Hepatocyte (in vitro differentiated cells): ENCODE measurements around the gene KIF5A.
"Not testable (repeated sequence)": the region's sequence is repeated elsewhere in the genome, so short reads cannot be mapped to it uniquely, and the experiment has no call there.

Experiments used
- EZH2 ChIP-seq: fragments of 200-600 bp; sonication (generic); IDR thresholded peaks from 2 replicates; pipeline ENCODE4 v1.6.1; 2016; ENCODE audit warnings: antibody characterized with exemption, mild to moderate bottlenecking, borderline replicate concordance
- TF ChIP-seq, protein P1 (sequence below): fragments of 200-600 bp; sonication (generic); IDR thresholded peaks from 2 replicates; pipeline ENCODE4 v1.5.1; 2016; ENCODE audit warnings: antibody characterized with exemption, mild to moderate bottlenecking; ENCODE audit not compliant: poor library complexity

DNA sequence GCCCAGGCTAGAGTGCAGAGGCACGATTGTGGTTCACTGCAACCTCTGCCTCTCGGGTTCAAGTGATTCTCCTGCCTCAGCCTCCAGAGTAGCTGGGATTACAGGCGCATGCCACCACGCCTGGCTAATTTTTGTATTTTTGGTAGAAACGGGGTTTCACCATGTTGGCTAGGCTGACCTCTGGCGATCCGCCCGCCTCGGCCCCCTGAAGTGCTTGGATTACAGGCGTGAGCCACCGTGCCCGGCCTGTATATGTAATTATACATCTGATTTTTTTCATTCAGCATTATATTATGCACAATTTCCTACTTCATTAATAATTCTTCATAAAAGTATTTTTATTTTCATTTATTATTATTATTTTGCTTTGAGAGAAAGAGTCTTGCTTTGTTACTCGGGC lies 20.6 kb downstream of the KIF5A start:
- TF ChIP-seq, protein P1, sequence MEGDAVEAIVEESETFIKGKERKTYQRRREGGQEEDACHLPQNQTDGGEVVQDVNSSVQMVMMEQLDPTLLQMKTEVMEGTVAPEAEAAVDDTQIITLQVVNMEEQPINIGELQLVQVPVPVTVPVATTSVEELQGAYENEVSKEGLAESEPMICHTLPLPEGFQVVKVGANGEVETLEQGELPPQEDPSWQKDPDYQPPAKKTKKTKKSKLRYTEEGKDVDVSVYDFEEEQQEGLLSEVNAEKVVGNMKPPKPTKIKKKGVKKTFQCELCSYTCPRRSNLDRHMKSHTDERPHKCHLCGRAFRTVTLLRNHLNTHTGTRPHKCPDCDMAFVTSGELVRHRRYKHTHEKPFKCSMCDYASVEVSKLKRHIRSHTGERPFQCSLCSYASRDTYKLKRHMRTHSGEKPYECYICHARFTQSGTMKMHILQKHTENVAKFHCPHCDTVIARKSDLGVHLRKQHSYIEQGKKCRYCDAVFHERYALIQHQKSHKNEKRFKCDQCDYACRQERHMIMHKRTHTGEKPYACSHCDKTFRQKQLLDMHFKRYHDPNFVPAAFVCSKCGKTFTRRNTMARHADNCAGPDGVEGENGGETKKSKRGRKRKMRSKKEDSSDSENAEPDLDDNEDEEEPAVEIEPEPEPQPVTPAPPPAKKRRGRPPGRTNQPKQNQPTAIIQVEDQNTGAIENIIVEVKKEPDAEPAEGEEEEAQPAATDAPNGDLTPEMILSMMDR, result not testable (repeated sequence)
- TF ChIP-seq EZH2, result not testable (repeated sequence)
